NCI-H446 (cell line): ENCODE results near the gene STK38L.

Experiments used
- DNase-seq, 2 experiments: peaks; one replicate each; lab custom pipeline; 2025; lab: John Stamatoyannopoulos, UW

The STK38L gene

DNA sequence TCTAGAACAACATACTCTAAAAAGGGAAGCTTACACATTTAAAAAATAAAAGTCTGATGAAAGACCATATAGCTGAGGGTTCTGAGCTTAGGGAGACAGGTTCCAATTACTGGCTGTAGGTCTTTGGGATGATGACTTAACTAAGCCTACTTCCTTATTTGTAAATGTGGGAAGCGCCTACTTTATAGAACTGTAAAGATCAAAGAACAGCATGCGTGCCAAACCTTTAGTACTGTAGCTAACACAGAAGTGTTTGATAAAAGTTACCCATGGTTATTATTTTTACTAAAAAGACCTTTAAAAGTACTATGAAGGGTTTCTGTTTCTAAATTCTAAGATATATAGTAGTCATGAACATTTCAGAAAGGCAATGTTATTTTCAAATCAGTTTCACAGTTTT is 35.7 kb downstream of the STK38L start:
- no peak for DNase-seq

DNA sequence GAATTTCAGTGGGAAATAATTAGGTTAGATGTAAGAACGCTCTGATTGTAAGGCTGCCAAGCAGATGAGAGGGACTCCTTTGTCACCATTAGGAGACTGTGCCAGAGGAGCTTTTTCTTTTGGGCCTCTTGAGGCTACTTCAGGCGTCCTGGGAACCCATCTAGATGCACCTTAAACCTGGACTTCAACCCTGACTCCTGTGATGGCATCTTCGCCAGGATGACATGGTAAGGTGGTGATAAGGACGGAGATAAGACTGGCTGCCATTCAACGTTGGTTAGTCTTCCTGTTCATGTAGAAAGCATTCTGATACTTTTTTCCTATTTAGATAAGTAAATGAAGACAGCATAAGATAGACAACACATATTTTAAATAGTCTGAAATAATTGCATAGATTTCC is 36.3 kb downstream of the STK38L start:
- DNase-seq: no peak

DNA sequence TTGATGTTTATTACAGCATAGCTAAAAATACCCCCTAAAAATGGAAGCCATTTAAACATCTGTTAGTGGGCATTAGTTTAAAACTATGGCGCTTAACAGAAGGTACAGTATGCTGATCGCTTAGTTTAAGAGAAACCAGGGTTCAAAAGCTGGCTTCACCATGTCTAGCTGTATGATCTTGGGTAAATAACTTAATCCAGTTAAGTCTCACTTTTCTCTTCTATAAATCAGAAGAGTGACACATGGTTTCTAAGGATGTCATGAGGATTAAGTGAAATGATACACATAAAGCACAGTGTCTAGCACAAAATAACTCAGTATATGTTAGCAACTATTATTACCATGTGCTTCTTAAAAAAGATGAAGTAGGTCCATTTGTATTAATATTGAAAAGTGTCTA is 38.7 kb downstream of the STK38L start:
- DNase-seq: no peak

DNA sequence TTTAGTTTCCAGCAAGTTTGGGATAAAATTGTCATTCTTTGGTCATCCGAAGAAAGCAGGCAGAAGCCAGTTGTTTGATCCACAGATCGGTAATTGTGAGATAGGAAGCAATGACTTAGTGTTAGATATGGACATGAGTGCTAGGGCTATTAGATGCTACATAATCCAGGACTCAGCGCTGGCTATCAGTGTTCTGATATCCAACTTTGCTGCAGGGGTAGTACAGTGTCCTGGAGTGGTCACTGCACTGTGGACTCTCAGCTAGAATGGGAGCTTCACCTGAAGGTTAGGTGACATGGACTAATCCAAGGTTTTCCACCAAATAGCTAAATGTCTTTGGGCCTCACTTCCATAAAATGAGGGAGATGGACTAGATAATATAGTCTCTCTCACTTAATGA is 39.9 kb downstream of the STK38L start:
- no peak for DNase-seq

DNA sequence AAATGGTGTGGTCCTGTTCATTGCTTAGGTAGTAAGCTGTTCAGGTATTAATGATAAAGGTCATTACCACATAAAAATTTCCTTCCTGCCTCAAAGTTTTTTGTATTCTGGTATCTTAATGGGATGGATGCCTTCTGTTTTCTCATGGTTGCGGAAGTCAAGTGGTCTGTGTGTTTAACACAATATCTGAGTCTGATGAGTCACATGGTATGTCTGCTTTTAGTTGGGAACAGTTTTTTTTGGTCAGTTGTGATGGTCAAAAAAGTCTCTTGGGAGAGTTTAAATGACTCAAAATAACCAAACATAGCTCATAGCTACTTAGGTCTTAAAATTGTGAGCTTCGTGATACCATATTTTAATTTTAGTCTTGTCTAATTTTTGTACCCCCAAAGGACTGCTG is 40.7 kb downstream of the STK38L start:
- DNase-seq: no peak

DNA sequence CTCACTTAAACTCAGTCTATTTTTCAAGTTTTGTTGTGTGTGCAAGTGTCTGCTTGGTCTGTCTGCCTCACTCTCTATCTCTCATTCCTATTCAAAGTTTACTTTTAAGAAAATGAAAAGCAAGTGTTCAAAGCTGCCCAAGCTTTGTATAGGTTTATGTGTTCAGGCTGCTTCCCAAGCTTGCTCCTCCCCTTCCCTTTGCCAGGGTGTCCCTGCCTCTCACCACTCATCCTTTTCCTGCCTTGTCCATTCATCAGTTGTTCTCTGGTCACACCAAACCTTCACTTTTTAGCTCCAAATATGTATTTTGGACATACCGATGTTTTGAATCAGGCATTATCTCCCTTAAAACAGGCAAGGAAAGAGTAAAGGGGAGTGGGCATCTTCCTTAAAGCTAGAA is 41.3 kb downstream of the STK38L start:
- no peak for DNase-seq

DNA sequence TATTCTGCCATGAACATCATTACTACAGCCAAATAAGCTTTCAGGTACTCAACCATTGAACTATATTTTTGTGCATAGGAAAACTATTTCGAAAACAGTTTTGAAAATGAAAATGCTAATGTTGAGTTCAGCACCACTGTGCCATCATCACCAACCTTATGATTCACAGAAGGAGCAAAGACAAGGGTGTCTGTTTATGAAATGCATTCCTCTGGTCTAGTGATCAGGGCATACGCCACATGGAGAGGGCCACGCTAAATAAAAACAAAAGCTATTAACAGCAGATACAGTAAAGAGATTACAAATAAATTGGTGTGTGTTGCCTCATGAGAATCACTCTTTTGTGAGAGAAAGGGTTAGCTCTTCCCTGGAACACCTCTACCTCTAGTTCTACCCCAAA is 45.3 kb downstream of the STK38L start:
- DNase-seq: no peak

DNA sequence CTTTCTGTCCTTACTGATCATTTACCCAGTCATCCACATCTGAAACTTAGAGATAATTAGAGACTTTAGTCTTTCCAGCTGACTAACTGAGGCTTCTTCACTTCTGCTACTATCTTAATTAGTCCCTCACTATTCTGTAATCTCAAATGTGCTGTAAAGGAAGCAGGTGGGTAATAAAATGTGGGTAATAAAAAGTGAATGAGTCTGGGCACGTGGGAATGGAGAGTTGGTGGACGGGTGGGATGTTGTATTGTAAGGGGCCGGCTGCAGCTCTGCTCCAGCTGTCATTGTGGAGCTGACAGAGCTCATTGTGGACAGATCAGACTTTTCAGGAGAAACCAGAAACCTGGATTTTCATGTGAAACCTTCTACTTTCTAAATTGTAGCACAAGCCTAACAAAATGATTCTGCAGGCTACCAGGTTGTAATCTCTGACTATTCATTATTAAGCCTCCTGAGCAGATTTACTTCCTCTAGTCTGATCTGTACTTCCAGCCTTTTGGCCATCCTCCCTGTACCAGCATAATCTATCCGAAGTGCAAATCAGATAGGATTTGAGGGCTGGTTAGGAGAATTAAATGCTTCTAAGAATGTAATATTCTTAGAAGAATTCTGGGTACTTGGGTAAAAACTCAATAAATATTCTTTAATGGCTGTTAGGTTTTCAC is 46.5 kb downstream of the STK38L start:
- DNase-seq: no peak

DNA sequence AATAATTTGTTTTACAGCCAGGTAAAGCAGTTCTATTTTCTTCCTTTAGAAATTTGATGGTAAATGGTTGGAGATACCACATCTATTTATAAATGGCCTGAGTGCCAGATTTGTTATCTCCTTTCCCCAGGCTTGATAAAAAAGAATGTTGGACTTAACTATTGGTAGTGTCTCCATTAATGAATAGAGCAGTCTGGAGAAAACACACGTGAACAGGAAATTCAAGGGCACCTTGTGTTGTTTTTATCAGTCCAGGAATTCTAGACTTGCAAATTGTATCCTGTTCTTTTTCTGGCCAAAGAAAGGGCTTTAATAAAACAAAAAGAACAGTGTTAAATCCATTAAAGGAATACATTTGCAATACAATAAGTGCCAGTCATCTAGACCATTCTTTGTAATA is 47.8 kb downstream of the STK38L start:
- DNase-seq: no peak

DNA sequence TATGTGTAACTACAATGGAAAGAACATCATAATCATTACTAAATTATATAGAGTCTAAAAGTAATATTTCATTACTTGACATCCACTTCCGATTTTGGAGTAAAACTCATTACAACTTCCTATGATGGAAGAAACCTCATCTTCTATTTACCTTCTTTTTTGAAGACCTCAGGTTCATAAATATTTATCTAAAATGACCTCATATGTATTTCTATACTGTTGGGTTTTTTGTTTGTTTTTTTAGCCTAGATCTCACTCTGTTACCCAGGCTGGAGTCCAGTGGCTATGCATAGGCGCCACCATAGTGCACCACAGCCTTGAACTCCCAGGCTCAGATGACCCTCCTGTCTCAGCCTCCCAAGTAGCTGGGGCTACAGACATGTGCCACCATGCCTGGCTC is 48.6 kb downstream of the STK38L start:
- no peak for DNase-seq

DNA sequence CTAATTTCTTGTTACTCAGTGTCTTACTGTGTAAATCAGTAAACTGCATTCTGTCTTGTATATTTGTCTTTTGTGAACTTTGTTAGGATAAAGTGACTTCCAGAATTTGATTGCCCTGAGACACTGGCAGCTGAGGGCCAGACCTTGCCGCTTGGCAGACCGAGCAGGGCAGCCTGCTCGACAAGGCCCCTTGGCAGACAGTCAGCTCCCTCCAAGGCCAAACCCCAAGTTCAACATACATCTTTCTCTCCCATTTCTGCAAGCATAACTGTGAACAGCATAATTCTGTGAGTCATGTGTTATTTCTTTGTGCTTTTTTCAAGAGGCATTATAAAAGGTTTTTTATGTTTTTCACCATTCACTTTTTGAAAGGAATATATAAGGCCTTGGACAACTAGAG is 49.4 kb downstream of the STK38L start:
- DNase-seq: peak in 1 of 2 experiments; percentile 55

DNA sequence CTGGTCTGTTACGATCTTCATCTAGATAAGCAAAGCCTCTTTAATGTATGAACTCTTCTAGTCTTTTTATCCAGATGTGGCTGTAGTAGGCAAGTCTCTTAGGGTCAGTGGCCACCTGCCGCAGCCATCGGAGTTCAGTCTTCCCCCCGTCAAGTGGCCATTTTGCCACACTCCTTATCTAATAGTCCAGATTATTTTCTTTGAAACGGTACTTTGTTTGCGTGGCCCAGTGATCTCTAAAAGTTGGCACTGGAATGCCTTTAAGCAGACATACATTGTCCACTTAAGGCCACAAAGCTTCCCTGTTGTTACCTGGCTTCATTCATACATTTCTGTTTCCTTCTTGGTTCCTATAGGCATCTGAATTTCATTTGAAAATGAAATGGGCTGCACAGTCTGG is 52.6 kb downstream of the STK38L start:
- no peak for DNase-seq

DNA sequence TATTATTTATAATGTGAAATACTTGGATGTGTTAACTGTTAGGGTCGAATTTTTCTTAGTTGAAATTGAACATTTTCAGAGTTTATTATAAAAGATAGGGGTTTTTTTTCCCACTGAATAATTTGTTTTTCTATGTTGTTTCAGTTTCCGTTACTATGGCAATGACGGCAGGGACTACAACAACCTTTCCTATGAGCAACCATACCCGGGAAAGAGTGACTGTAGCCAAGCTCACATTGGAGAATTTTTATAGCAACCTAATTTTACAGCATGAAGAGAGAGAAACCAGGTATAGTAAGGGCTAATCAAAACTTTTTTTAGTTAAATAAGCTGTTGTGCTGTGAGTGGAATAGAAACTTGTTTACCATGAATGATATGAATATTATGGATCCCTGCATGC is 53.5 kb downstream of the STK38L start:
- no peak for DNase-seq

DNA sequence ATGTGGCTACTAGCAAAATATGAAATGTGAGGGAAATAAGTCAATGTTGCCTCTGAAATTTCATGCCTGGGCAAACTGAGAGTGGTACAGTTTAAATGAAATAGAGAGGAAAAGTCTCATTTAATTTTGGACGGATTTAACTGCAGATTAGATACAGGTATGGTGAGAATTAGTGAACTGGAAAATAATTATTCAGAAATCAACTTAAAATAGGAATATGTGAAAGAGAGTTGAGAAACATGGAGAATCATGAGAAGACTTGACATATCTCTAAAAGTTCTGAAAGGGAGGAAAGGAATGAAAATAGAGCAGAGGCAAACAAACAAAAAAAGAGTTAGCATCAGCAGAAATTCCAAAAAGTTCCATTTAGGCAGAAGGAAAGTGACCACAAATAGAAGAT is 55.0 kb downstream of the STK38L start:
- DNase-seq: no peak

DNA sequence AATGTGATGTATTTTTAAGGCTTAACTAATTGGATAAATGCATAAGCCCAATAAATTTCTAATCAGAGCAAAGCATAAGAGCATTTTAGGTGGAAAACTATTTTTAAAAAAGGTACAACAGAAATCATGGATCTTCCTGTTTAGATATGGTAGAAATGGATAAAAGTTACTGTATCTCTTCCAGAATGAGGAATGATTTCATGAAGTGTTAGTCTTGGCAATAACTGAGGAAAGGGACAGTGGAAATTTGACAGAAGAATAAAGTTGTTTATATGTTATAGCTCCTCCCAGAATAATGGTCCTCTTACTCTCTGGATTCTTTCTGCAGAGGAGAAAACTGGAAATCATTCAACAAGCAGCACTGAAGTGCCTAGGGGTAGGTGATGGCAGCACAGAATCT is 56.1 kb downstream of the STK38L start:
- no peak for DNase-seq

DNA sequence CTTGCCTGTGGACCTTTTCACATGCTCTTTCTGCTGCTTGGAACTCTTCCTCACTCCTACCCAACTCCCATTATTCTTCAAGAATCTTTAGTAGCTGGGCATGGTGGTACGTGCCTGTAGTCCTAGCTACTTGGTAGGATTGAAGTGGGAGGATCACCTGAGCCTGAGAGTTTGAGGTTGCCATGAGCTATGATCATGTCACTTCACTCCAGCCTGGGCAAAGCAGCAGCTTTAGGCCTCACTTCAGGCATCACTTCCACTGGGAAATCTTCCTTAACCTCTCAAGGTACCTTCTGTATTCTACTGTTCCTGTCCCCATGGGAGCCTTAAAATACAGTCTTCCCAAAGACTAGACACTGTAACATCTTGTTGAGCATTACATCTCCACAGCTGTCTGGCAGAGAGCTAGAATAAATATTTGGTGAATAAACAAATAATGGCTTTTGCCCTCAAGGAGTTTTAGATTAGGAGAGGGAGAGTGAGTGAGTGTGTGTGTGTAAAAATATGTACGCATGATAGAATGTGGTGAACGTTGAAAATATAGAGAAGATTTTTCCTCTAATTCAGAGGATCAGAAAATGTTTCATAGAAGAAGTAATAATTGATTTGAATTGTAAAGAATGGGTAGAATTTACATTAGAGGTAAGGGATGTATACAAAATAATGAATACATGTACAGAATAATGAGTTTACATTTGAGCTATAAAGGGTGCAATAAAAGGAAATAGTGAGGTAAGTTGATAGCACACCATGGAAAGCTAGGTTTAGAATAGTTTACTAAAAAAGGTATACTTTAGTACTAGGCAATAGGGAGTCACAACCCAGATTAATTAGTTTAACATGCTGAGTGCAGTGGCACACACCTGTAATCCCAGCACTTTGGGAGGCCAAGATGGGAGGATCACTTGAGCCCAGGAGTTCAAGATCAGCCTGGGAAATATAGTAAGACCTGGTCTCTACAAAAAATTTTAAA is 59.3 kb downstream of the STK38L start:
- no peak for DNase-seq

DNA sequence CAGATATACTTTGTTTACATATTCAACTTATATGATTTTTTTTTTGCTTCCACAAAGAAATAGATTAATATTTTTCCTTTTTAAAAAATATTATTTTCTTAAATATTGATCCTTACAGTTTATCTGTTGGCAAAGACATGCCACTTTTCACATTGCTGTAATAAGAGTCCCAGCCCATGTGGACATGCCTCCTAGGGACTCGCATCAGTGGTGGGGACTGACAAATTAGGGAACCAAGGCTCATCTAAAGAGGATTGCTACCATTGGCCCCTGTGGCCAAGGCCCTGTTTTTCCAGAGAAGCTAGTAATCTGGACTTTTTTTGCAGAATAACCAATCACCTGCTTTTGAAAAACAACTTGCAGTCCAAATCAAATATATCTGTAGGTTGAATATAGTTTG is 60.8 kb downstream of the STK38L start:
- DNase-seq: no peak

DNA sequence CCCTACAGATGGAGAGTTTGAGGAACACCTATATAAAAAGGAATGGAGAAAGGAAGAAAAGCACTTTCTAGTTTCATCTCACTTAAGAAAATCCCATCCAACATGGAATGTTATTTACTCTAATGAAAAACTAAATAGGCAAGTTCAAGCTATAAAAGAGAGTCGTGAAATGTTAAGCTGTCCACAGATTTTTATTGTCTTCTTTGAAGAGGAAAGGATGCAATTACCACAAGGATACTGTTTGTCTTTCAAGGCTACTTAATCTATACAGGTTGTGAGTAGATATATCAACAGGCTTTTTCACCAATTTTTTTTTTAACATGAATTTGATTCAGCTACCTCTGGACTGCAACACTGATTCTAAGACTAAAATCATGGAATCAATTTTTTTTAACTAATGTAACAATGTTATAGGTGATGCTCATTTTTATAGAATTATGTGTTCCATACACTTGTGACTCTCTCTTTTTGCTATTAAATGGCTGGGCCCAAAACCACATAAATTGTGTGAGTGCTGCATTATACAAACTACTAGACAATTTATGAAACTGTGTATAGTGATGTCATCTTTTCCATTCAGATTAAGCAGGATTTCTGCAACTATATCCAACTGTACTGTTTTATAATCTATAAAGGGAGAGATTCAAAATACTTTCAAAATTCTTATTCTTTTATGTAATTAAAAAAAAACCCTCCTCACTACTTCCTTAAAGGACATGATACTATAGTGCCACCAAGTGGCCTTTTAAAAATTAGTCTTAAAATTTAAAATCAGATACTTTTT is 61.8 kb downstream of the STK38L start:
- DNase-seq: peak in 1 of 2 experiments; percentile 44

DNA sequence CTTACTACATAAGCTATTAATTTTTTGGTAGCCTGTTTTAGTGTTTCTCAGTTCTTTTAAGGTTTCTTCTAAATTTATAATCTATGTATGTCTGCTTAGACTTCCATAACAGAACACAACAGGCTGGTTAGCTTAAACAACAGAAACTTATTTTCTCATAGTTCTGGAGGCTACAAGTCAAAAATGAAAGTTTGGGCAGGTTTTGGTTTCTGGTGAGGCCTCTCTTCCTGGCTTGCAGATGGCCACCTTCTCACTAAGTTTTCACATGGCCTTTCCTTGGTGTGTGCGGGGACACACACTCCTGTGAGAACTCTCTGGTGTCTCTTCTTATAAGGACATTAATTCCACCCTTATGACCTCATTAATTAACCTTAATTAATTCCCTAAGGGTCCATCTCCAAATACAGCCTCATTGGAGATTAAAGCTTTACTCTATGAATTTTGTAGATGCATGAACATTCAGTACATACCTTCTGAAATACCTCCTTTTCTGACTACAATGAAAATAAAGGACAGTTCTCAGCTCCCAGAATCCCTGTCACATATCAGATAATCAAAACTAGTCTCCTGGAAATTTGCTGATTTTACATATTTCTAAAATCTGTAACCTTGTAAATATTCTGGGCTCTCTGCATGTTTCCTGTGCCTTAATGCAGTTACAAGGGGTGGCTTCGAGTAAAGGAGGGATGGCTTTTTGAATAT is 65.4 kb downstream of the STK38L start:
- DNase-seq: no peak

DNA sequence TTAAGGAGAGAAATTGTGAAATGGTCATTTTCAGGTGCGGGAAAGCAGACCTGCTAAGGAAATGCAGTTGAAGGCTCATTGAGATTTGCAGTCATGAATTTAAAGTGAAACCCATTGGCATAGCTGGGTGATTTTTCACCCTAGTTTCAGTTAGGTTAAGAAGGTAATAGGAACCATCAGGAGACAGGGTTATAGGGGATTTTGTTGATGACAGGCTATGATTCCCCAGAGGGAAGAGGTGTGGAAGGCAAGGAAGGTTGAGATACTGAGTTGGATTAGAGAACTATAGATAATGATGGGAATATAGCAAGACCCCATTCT is 65.9 kb downstream of the STK38L start:
- no peak for DNase-seq

DNA sequence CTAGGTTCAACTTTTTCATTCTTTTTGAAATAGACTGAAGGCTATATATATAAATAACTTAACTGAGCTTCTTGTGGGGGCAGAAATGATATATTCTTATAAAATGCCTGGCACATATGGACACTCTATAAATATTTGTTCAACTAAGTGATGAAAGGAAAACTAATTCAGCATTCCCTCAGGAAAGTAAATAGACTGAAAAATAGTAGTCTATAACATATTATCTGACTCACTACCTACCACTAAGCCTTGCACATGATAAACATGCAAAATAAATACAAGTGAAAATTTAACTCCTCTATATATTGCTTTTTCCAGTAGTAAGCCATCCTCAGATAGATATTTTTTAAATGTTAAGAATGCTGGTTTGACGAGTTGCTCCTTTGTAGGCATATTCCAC is 72.9 kb downstream of the STK38L start:
- no peak for DNase-seq

DNA sequence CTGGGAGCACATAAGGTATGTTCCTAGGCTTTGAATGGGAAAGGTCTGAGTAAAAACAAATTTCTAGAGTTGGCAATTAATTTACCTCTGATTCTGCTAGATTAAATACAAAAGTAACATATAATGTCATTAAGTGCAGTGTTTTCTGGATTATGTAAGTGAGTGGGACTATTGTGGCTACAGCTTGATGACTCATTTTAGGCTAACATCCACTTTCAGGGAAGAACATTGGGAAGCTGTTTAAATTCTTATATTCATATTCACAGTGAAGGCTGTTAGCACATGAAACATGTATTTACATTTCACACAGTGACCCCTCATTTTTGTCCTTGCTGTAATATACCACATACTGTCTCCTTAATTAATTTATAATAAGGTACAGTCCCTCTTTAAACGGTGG is 75.3 kb downstream of the STK38L start:
- no peak for DNase-seq
